HPDE6-E6E7 (cell line): ENCODE data around the gene RTN3.

ENCODE experiments used
- DNase-seq: peaks from one replicate; pipeline ENCODE4 v3.0.0; 2011; ENCODE audit warnings: missing footprints; ENCODE audit errors: extremely low spot score

Gene RTN3

DNA sequence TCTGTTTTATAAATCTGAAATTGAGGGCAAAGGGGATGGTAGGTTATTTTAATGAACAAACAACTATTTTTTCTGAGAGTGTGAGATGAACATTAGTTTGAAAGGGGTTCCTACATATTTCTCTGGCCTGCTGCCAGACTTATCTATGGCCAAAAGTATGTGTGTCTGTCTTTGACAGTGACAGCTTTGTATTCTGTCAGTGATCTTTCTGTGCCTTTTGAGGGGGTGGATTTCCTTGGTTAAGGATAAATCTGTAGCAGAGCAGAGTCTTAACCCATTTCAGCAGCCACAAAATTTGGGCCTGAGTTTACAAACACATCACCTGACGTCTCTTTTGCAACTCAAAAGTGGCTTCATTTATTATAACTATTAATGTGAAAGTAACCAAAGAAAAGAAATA is 56.4 kb downstream of the RTN3 start:
- no peak for DNase-seq

GRCh38 chr11:63738720-63739360 is 57.5 kb downstream of the RTN3 start:
- peak; percentile 43 for DNase-seq

DNA sequence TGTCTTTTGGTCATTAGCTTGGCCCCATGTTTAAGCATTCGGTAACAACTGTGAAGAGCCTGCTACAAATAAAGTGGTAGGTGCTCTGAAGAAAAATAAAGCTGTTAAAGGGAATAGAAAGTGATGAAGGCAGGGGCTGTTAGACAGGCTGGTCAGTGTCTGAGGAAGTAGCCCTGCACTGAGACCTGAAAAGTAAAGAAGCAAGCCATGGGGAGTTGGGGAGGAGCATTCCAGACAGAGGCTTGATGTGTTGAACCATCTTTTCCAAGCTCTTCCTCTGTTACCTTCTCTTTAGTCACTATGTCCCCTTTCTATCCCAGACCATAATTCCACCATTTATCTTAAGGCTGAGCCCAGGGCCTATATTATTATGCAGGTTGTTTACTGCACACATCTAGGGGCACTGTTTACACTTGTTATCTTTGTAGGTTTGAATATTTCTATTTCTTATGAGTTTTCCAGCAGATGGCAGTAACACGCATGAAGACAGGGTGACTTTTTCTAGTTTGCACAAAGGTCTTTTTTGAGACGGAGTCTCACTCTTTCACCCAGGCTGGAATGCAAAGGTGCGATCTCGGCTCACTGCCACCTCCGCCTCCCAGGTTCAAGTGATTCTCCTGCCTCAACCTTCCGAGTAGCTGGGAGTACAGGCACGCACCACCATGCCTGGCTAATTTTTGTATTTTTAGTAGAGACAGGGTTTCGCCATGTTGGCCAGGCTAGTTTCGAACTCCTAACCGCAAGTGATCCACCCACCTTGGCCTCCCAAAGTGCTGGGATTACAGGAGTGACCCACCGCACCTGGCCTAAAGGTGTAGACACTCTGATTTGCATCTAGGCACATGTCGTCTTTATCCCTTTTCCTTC is 64.2 kb downstream of the RTN3 start:
- no peak for DNase-seq

DNA sequence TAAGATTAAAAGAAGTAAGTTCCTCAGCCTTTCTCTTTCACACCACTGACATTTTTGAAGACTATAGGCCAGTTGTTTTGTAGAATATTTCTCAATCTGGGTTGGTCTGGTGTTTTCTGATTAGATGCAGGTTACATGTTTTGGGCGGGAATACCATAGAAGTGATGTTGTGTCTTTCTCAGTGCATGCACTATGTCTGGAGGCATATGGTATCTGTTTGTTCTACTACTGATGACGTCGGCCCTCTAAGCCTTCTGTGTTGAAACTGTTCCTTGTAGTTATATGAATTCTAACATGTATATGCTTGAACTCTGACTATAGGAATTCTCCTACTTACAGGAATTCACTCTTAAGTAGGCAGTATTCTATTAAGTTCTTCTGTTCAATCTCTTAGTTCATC is 65.7 kb downstream of the RTN3 start:
- no peak for DNase-seq

DNA sequence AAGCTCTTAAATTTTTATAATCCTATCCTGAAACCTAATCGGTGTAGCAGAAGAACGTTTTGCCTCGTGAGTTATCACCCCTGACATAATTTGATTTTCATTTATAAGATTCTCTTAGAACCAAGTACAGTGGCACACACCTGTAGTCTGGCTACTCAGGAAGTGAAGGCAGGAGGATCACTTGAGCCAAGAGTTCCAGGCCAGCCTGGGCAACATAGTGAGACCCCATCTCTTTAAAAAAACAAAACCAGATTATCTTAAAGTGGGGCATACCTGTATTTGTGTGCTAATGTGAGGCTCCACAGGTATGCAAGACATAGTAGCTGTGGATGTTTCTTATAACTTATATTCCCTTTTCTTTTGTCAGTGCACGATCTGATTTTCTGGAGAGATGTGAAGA is 68.3 kb downstream of the RTN3 start:
- DNase-seq: no peak

GRCh38 chr11:63756919-63757761 is 75.8 kb downstream of the RTN3 start:
- DNase-seq: no peak

- no peak for DNase-seq
These were observed 79.3 kb downstream of the RTN3 start for GRCh38 chr11:63760487-63761079.

- DNase-seq: no peak
These were observed 79.9 kb downstream of the RTN3 start for GRCh38 chr11:63761188-63761587.

- DNase-seq: no peak
These were observed 80.8 kb downstream of the RTN3 start for GRCh38 chr11:63761931-63762653.

DNA sequence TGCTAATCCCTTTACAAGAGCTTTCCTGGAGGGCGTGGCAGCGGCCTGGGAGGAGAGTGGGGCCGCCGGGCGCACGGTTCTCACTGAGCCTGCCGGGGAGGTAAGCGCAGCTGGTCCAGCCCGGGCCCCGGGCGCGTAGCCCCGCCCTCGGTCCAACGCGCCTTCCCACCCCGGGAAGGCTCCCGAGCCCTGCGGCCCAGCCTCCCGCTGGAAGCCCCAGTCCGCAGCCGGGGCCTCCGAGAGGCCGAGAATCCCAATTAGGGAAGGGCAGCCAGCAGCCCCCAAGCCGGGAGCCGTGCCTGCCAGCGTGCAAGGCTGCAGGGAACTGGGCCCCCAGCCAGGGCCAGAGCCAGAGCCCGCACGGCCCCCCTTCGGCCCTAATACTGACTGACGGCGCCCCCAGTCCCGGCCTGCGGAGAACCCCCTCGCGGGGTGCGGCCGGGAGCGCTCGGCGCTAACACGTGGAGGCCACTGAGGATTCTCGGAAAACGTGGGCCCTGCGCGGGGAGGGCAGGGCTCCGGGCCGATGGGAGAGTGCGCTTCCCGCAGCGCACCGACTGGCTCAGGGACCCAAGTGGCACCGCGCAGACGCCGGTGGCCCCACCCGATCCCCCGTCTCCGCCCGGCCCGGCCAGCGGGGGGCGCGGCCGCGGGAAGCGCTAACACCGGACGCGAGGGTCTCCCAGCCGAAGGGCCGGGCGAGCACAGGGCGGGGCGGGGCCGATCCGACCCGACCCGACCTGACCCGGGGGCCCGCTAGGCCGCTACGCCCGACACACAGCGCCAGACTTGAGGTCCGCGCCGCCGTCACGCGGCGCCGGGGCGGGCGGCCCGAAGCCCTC is 81.6 kb downstream of the RTN3 start:
- DNase-seq: no peak

DNA sequence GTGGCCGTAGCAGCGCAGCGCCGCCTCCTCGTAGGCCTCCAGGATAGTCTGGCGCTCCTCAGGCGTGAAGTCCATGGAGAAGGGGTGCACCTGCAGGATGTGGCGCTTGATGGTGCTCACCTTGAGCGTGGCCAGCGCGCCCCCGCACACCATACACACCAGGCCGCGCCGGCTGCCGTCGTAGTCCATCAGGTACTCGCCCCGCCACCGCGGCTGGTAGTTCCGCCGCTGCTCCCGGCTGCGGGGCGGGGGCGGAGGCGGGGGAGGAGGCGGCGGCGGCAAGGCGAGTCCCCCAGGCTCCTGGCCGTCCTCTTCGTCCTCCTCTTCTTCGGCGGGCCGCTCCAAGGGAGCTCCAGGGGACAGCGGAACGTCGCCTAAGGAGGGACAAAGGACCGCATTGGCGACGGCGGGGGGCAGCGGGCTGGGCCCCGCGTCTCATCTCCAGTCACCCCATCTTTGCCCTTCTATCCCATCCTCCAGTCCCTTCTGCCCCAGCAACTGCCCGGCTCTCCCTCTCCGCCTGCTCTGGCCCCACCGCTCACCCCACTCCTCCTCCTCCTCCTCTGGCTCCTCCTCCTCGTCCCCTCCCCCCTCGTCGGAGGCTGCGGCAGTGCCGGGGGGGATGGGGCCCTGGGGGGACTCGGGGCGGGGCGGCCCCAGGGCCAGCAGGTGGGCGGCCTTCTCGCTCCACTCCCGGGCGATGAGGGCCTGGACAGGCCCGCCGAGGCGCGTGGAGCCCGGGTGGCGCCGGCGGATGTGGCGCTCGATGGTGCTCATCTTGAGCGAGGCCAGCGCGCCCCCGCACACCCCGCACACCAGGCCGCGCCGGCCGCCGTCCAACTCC is 82.4 kb downstream of the RTN3 start:
- no peak for DNase-seq

DNA sequence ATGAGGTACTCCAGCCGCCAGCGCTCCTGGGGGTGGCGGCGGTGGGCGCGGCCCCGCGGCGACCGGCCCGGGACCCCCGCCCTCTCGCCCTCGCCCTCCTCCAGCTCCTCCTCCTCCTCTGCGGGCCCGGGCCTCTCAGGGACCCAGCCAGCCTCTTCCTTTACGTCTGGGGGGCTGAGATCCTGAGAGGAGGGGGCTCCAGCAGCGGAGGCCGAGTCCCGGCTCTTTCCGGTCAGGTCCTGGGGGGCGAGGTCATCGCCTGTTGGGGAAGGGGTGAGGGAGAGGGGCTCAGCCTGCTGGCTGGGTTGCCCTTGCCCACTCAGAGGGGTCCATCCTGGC is 83.0 kb downstream of the RTN3 start:
- no peak for DNase-seq

GRCh38 chr11:63764679-63765647 is 83.7 kb downstream of the RTN3 start:
- DNase-seq: no peak

DNA sequence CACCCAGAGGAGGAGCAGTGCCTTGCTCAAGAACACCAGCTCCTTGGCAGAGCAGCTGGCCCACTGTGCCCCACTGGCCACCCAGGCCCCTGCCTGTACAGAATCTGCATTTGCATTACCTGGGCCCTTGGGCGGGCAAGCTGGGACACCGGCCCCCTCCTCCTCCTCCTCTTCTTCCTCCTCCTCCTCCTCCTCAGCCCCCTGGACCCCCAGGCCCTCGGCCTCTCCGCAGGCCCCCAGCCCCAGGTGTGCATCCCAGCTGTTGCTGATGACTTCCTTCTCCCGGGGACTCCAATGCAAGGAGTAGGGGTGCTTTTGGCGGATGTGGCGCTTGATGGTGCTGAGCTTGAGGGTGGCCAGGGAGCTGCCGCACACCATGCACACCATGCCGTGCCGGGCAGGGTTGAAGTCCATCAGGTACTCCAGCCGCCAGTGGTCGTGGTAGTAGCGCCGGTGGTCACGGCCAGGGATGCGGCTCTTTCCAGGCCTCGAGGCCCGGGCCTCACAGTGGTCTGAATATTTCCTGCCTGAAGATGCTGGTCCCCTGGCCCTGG is 84.5 kb downstream of the RTN3 start:
- DNase-seq: no peak

DNA sequence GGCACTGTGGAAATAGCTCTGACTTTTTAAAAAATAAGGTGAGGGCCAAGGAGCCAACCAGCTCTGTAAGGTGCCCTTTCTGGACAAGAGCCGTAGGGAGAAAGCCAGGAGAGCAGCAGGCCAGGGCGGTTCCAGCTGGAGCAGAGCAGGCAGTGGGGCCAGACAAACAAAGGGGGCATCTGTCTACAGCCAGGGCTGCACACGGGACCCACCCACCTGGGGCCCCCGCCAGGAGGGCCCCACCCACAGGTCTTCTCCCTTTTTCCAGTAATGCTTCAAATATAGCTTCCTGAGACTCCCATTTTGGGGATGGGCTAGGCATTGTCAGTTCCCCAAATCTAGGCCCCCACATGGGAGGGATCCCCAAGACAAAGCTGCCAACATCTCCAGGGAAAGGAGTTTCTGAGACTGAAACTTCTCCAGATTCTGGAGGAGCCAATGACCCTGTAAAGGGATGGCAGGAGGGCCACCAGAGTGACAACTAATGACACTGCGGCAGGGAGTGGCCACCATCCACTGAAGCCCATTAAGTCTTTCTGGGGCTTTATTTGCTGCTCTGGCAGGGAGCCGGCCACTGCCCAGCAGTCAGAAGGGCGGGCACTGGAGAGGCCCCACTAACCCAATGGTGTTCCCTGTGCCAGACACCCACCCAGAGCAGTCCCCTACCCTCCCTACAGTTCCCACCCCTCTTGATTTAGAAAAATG is 85.4 kb downstream of the RTN3 start:
- DNase-seq: no peak

DNA sequence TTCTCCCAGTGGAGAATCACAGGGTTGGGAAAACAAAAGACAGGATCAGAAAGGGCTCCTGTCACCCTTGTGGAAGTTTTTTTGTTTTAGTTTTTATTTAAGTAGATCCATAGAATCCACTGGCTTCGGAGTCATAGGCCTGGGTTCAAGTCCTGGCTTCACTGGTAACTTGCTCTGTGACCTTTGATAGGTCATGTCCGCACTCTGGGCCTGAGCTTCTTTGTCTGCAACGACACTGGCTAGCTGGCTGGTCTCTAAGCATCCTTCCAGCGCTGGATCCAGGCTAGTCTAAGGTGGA is 85.9 kb downstream of the RTN3 start:
- DNase-seq: no peak

DNA sequence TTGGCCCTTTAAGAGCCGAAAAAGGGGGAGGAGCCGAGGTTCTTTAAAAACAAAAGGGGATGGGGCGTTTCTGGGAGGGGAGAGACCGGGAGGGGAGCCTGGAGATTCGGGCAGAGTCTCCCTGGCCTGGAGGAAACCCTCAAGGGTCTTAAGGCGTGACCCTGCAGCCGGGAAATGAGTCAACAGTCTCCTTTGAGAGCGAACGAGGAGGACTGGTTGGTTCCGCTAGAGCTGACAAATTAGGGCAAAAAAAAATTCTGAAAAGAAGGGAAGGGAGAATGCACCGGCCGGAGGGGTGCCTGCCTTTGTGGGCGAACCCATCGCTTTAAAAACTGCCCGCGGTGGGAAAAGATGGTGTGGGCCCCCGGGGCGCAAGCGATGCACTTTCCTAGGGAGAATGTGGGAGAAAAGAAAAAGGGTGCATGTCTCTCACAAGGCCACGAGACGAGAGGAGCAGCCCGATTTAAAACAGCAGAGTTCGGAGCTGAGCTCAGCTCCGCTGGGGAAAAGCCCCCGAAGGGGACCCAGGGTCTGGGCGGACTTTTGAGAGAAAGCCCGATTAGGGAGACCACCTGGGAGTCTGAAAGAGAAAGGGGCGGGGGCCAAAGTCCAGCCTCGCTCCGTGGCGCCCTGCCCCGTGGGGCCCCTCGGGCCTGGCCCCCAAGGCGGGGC is 86.4 kb downstream of the RTN3 start:
- DNase-seq: peak; percentile 41
